GM12872 (cell line): Measurements from ENCODE around the gene NRG3.

Experiments
- CTCF ChIP-seq: IDR thresholded peaks from 3 replicates; pipeline ENCODE4 v1.5.1; 2011; ENCODE audit warnings: low read depth, mild to moderate bottlenecking, low read length, moderate library complexity; ENCODE audit not compliant: insufficient read depth

NRG3 gene

GRCh38 chr10:82477776-82478175, 602.8 kb downstream of the NRG3 start:
- TF ChIP-seq CTCF = no peak

- TF ChIP-seq CTCF = no peak
Measured at GRCh38 chr10:82492647-82493046, 617.7 kb downstream of the NRG3 start.

- no peak for TF ChIP-seq CTCF
Measured at GRCh38 chr10:82496114-82496513, 621.1 kb downstream of the NRG3 start.

- no peak for TF ChIP-seq CTCF
Measured at GRCh38 chr10:82497439-82497838, 622.4 kb downstream of the NRG3 start.

GRCh38 chr10:82498976-82499375, 624.0 kb downstream of the NRG3 start:
- no peak for TF ChIP-seq CTCF

- TF ChIP-seq CTCF = no peak
Measured at GRCh38 chr10:82505009-82505408, 630.0 kb downstream of the NRG3 start.

GRCh38 chr10:82506680-82507376, 631.8 kb downstream of the NRG3 start:
- TF ChIP-seq CTCF = no peak

- TF ChIP-seq CTCF = no peak
Measured at GRCh38 chr10:82515256-82515655, 640.3 kb downstream of the NRG3 start.
